Measurements from ENCODE around the gene LACTBL1.
"Not testable (repeated sequence)": the region's sequence is repeated elsewhere in the genome, so short reads cannot be mapped to it uniquely, and the experiment has no call there.

- not testable (repeated sequence) for TF ChIP-seq CTCF (conservative IDR thresholded peaks at IDR 0.05 in 1 of 2, IDR thresholded peaks at IDR 0.05 in 1 of 2; ENCODE audit: low read depth in 1 of 2, low read length in 2 of 2); EZH2 (IDR thresholded peaks at IDR 0.05; ENCODE audit: low read length, missing control alignments)
These were observed 7.8 kb upstream of the LACTBL1 start for GRCh38 chr1:22980471-22980790.
